ENCODE measurements around the gene MTMR11.

- no peak for TF ChIP-seq CTCF (IDR thresholded peaks at IDR 0.05)
- no peak for TF ChIP-seq POLR2A (IDR thresholded peaks at IDR 0.05)
Observed at GRCh38 chr1:149881876-149882275, 54.8 kb downstream of the MTMR11 start.

All from heart left ventricle (tissue), 13 donors.